Kidney (tissue), 14 donors: ENCODE measurements around the gene SMCO3. TPM values are rescaled to one million over a fixed set of nuclear protein-coding genes. Genes with fewer than 3 reads are reported as not detected.

Experiments used
- DNase-seq, 5 donors: peaks; one replicate each; pipeline ENCODE4 v3.0.0-alpha.2; 2013 to 2020
- FAIRE-seq: peaks from 2 replicates; lab custom pipeline; 2012; peaks lifted over from hg19 to GRCh38; lab: Jason Lieb, UNC
- H3K27ac ChIP-seq, 2 donors: one replicate each; pipeline ENCODE4 v1.7.0; 2013; ENCODE audit warnings: low read depth in 2 of 2, low read length in 2 of 2, inconsistent platforms in 1 of 2
- H3K27me3 ChIP-seq: one replicate; pipeline ENCODE4 v1.7.1; 2013; ENCODE audit warnings: low read length, inconsistent platforms; ENCODE audit not compliant: control insufficient read depth, insufficient read depth
- H3K36me3 ChIP-seq, 3 donors: one replicate each; pipeline versions ENCODE4 v1.7.0 to v1.7.1; 2013; ENCODE audit warnings: low read length in 3 of 3, control low read depth in 1 of 3, inconsistent platforms in 1 of 3; ENCODE audit not compliant: insufficient read depth in 3 of 3, control insufficient read depth in 2 of 3
- H3K4me1 ChIP-seq, 3 donors: one replicate each; pipeline versions ENCODE4 v1.7.0 to v1.7.1; 2013; ENCODE audit warnings: low read length in 3 of 3, inconsistent platforms in 1 of 3, low read depth in 1 of 3; ENCODE audit not compliant: control insufficient read depth in 2 of 3, insufficient read depth in 2 of 3
- H3K4me3 ChIP-seq, 3 donors: one replicate each; pipeline versions ENCODE4 v1.7.0 to v1.8.1; 2013; ENCODE audit warnings: low read length in 3 of 3, control low read depth in 1 of 3, inconsistent platforms in 1 of 3
- H3K9ac ChIP-seq, 3 donors: one replicate each; pipeline versions ENCODE4 v1.7.0 to v1.7.1; 2013; ENCODE audit warnings: low read length in 3 of 3, control low read depth in 1 of 3, inconsistent platforms in 1 of 3
- H3K9me3 ChIP-seq, 3 donors: one replicate each; pipeline versions ENCODE4 v1.7.0 to v1.7.1; 2013; ENCODE audit warnings: low read length in 3 of 3, control low read depth in 1 of 3, inconsistent platforms in 1 of 3; ENCODE audit not compliant: control insufficient read depth in 2 of 3, insufficient read depth in 1 of 3
- CTCF ChIP-seq: IDR thresholded peaks from 3 replicates; pipeline ENCODE4 v1.5.1; 2012; ENCODE audit warnings: mild to moderate bottlenecking, moderate library complexity, borderline replicate concordance; ENCODE audit not compliant: insufficient read depth; ENCODE audit errors: extremely low read depth
- intact Hi-C: fragments of 100-400 bp; cut with DNase I; formaldehyde crosslinking; loops from one replicate; pipeline ENCODE4 v1.11.1; 2022
- polyA plus RNA-seq: library from polyadenylated mRNA; stranded (reverse); fragments of 350-450 nt; fragmentation: Illumina TruSeq; extraction: RNeasy Lipid Tissue Mini Kit (QIAGEN cat#74804); gene quantifications from one replicate; pipeline ENCODE4 v1.2.3, GENCODE V29; 2014; ENCODE audit warnings: low read depth, low replicate concordance; ENCODE audit not compliant: insufficient read depth
- total RNA-seq: library from RNA; stranded (reverse); fragmentation: NEBNext Ultra II Directional; extraction: Animal tissue kit (Norgen Biotek cat#: 25700); gene quantifications from one replicate; pipeline ENCODE4 v1.2.1, GENCODE V29; 2021
- donor health status: control.
- donor health status: control.
- donor health status: control.
- donor health status: control.
- donor health status: control.
- donor health status: DM: yes; HTN: yes; CAD: no.
- donor health status: Normal renal cell carcinoma (clear cell type).

Gene SMCO3
- total and polyA plus RNA-seq, 2 donors from 2014 or later: 0.76 to 10.9 TPM

- FAIRE-seq (no peak), DNase-seq (no peak)
- H3K27ac ChIP-seq: no peak overlapping the region
- no peak overlapping the region for H3K9ac ChIP-seq
- H3K4me3 ChIP-seq: no peak overlapping the region
- no peaks in the 10 kb centered on the region for H3K4me1 ChIP-seq
- H3K36me3 ChIP-seq: peaks cover 0 to 16% (median 7%) of the 10 kb centered on the region in 3 donors
- TF ChIP-seq CTCF: no peak
- no peaks in the 10 kb centered on the region for H3K27me3 ChIP-seq
- no peaks in the 10 kb centered on the region for H3K9me3 ChIP-seq
- intact Hi-C loops: no loop called here
Observed at GRCh38 chr12:14782756-14783155, 31.2 kb downstream of the SMCO3 start.

- H3K9me3 ChIP-seq: no peaks in the 10 kb centered on the region
- intact Hi-C loops: no loop called here
- TF ChIP-seq CTCF: no peak
- H3K27ac ChIP-seq: no peak overlapping the region
- no peak overlapping the region for H3K4me3 ChIP-seq
- H3K4me1 ChIP-seq: no peaks in the 10 kb centered on the region
- H3K9ac ChIP-seq: no peak overlapping the region
- FAIRE-seq: no peak
- peaks cover 0 to 5% (median 5%) of the 10 kb centered on the region in 3 donors for H3K36me3 ChIP-seq
- DNase-seq: no peak
- H3K27me3 ChIP-seq: no peaks in the 10 kb centered on the region
Observed at GRCh38 chr12:14781563-14781962, 32.4 kb downstream of the SMCO3 start.

- FAIRE-seq (no peak), DNase-seq (no peak)
- Histone ChIP-seq H3K36me3 (peaks cover 0 to 5% (median 0%) of the 10 kb centered on the region in 3 donors), H3K4me3 (no peak overlapping the region), H3K4me1 (no peaks in the 10 kb centered on the region), H3K9me3 (no peaks in the 10 kb centered on the region), H3K27ac (no peak overlapping the region), H3K9ac (no peak overlapping the region), H3K27me3 (no peaks in the 10 kb centered on the region)
- TF ChIP-seq CTCF: no peak
- intact Hi-C loops: no loop called here
Observed at GRCh38 chr12:14780859-14781258, 33.1 kb downstream of the SMCO3 start.

GRCh38 chr12:14779834-14780233 is 34.1 kb downstream of the SMCO3 start:
- Histone ChIP-seq H3K27ac (no peak overlapping the region), H3K27me3 (no peaks in the 10 kb centered on the region), H3K4me3 (no peak overlapping the region), H3K9me3 (no peaks in the 10 kb centered on the region), H3K4me1 (peaks cover 0 to 4% (median 0%) of the 10 kb centered on the region in 3 donors), H3K9ac (no peak overlapping the region), H3K36me3 (peaks cover 0 to 2% (median 0%) of the 10 kb centered on the region in 3 donors)
- FAIRE-seq: no peak
- no peak for DNase-seq
- intact Hi-C loops: no loop called here
- no peak for TF ChIP-seq CTCF
